CD4-positive, alpha-beta T cell treated with Interleukin-4 for 4 hours (primary cell): ENCODE results near the gene PPIL3.

ENCODE experiments used
- DNase-seq: peaks from one replicate; pipeline ENCODE4 v3.0.0-alpha.2; 2020

The PPIL3 gene

GRCh38 chr2:200860092-200860795 lies 28.6 kb downstream of the PPIL3 start:
- DNase-seq = peak; percentile 23

DNA sequence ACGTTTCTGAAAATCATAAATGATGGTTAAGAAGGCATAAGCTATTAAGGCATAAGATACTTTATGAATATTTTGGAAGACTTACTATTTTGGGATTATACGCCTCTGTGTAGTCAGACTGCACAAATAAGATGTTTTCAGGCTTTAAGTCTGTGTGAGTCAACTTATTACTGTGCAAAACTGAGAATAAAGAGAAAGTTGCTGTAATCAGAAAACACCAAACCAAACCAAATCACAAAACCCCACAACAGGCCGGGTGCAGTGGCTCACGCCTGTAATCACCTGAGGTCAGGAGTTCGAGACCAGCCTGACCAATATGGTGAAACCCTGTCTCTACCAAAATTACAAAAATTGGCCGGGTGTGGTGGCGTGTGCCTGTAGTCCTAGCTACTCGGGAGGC lies 32.1 kb downstream of the PPIL3 start:
- no peak for DNase-seq

DNA sequence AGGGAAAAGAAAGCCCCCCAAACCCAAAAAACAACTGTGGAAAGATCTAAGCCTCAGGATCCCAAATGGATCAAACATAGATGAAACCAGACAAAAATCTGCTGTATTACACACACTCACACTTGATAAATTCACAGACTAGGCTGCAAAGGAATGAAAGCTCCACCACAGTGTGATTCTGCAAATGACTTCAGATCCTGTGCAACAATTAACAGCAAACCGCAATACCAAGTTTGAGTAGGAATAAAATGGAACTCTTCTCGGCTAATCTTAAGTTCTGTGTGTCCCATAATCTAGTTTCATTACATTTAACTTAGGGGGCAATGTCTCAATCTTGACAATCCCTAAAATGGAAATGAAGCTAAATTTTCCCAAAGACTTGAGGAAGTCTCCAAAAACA lies 36.3 kb downstream of the PPIL3 start:
- DNase-seq = no peak

DNA sequence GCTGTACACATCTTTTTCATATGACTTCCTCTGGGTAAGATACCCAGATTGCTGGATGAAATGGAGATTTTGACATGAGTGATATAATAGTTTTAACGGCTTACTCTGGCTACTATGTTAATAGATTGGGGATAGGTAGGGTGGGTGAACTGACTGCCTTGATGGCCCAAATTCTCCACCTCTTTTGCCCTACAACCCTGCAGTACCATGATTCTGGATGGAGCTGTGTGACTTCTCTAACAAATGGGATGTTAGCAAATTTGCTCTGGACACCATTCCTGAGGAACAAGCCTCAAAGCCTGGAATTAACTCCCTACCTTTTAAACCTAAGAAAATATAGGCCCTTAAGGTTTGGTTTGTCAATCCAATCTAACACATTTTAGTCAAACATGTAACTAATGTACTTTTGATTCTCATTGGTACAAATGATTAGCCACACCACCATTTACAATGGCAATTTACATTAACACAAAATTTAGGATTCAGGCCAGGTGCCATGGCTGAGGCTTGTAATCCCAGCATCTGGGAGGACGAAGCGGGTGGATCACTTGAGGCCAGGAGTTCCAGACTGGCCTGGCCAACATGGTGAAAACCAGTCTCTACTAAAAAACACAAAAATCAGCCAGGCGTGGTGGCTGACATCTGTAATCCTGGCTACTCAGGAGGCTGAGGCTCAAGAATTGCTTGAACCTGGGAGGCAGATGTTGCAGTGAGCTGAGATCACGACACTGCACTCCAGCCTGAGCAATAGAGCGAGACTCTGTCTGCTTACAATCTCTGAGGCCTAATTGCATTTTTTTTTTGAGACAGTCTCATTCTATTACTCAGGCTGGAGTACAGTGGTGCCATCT lies 37.3 kb downstream of the PPIL3 start:
- DNase-seq = no peak

DNA sequence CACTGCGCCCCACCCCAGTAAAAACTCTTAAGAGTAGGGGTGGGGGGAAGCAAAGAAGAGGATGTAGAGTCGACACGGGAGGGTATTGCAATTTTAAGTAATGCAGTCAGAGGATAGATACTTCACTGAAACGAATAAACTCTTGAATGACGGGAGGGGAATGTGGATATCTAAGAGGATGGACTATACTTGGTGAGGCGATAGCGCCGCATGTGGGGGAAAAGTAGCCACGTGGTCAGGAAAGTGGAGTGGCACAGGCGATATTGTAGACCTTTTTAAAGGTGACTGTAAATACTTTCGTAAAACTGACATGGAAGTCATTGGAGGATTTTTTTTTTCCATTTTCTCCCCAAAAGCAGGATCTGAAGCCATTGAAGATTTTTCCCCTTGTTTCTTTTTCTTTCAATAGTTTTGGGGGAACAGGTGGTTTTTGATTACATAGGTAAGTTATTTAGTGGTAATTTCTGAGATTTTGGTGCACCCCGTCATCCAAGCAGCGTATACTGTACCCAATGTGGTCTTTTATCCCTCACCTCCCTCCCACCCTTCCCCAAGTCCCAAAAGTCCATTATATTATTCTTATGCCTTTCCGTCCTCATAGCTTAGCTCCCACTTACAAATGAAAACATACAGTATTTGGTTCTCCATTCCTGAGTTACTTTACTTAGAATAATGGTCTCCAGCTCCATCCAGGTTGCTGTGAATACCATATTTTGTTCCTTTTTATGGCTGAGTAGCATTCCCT lies 38.2 kb downstream of the PPIL3 start:
- no peak for DNase-seq

DNA sequence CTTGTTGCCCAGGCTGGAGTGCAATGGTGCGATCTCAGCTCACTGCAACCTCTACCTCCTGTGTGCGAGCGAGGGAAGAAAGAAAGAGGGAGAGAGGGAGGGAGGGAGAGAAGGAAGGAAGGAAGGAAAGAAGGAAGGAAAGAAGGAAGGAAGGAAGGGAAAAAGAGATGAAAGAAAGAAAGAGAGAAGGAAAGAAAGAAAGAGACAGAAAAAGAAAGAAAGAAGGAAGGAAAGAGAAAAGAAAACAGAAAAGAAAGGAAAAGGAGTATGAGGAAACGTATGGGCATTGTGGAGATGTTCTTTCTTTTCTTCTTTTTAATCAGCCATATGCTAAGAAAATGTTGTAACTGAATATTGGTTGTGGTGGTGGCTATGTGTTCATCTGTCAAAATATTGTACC lies 40.9 kb downstream of the PPIL3 start:
- DNase-seq = no peak

DNA sequence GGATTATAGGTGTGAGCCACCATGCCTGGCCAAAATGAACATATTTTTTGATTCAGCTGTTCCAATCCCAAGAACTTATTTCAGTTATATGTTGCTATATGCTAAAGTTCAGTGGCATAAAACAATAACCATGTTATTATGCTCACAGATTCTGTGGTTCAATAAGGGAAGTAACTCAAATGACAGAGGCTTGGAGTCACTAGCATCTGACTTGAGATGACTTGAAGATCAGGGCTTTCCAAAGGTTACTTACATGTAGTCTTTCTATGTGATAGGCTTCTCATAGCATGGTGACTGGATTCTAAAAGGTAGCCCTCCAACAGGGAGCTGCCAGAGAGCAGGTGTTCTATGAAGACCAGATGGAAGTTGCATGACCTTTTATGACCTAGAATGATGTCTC lies 41.6 kb downstream of the PPIL3 start:
- DNase-seq = no peak

DNA sequence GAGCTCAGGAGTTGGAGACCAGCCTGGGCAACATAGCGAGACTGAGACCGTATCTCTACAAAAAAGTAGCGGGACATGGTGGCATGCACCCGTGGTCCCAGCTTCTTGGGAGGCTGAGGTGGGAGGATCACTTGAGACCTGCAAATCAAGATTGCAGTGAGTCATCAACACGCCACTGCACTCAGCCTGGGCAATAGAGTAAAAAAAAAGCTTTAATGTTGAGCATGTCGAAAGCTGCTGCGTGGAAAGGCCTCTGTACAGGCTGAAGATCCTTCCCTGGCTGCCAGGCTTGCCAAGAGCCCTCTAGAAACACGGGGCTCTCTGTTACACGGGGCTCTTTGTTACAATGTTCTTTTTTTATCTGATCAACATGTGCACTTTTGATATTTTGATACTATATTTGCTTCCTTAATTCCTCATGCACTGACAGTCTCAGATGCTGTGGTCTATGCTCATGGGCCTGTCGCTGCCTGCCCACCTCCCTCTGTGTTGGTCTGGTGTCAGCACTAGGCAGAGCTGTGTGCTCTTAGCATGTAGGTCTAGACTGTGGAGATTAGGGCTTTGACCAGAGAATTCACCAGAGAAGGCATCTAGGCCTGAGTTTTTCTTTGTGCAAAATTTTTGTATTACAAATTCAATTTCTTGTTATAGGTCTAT lies 43.1 kb downstream of the PPIL3 start:
- no peak for DNase-seq

GRCh38 chr2:200845194-200845593 lies 43.7 kb downstream of the PPIL3 start:
- DNase-seq = no peak

GRCh38 chr2:200843993-200844948 lies 44.6 kb downstream of the PPIL3 start:
- no peak for DNase-seq

- DNase-seq = no peak
Measured at GRCh38 chr2:200839513-200839912, 49.4 kb downstream of the PPIL3 start.

- no peak for DNase-seq
Measured at GRCh38 chr2:200834701-200835100, 54.2 kb downstream of the PPIL3 start.

GRCh38 chr2:200829258-200829655 lies 59.6 kb downstream of the PPIL3 start:
- DNase-seq = no peak

DNA sequence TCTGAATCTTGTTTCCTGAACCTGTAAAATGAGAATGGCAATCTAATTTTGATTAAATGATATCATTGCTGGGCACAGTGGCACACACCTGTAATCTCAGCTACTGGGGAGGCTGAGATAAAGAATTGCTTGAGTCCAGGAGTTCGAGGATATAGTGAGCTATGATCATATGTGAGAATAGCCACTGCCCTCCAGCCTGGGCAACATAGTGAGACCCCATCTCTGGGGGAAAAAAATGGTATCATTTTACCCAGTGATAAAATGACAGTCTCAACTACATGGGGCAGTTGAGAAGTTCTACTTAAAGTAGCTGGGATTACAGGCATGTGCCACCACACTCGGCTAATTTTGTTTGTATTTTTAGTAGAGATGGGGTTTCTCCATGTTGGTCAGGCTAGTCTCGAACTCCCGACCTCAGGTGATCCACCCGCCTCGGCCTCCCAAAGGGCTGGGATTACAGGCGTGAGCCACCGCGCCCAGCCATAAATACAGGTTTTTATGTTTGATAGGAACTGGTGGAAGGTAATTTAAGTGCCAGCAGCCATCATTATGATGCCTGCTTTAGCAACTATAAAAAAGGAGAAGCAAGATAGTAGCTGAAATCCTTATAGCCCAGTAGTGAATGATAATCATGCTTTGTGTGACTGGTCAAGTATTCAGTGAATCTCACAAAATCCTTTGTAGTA lies 60.2 kb downstream of the PPIL3 start:
- DNase-seq = no peak

- no peak for DNase-seq
Measured at GRCh38 chr2:200828104-200828503, 60.8 kb downstream of the PPIL3 start.

- DNase-seq = no peak
Measured at GRCh38 chr2:200821686-200822245, 67.1 kb downstream of the PPIL3 start.
